ENCODE results near the gene SHANK3. TPM values are rescaled to one million over a fixed set of nuclear protein-coding genes. Genes with fewer than 3 reads are reported as not detected.

Gene SHANK3
- total and polyA plus RNA-seq, 3 donors from 2014 or later = 6.3 to 16.0 (median 11.4) TPM

GRCh38 chr22:50714150-50714549 is 41.5 kb downstream of the SHANK3 start:
- intact Hi-C loops (cut with DNase I; ENCODE audit: low total_unique reads) = no loop called here
- DNase-seq = no peak
- H3K4me1 ChIP-seq = peaks cover 10% of the 10 kb centered on the region
- no peaks in the 10 kb centered on the region for H3K27me3 ChIP-seq
- no peaks in the 10 kb centered on the region for H3K9me3 ChIP-seq
- no peak overlapping the region for H3K27ac ChIP-seq
- H3K36me3 ChIP-seq (ENCODE audit: low read depth, missing control alignments) = no peaks in the 10 kb centered on the region
- no peak overlapping the region for H3K4me3 ChIP-seq
- TF ChIP-seq CTCF (IDR thresholded peaks at IDR 0.05) = no peak
- TF ChIP-seq POLR2A (IDR thresholded peaks at IDR 0.05) = no peak
- 96 to 98% methylated on average over 5 to 7 of the region's 7 CpGs for WGBS, 2 donors

DNA sequence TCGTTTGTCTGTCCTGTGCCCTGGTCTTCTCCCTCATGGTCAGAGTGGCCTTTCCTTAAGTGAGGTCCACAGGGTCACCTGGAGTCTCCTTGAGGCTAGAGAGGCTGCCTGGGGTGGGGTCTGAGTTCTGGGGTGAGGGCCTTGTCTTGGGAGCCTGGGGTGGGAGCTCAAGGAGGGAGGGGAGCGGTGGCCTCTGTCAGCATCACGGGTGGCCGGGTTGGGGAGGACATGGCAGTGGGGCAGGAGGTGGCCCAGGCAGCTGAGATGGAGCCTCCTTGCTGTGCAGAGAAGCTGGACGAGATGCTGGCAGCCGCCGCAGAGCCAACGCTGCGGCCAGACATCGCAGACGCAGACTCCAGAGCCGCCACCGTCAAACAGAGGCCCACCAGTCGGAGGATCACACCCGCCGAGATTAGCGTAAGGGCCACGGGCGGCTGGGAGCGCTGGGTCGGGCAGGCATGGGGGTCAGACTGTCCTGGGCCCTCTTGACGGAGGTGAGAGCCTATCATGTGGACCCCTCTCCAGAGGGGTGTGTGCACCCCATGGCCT is 42.1 kb downstream of the SHANK3 start:
- WGBS, 2 donors = 96 to 97% methylated on average over 22 of the region's 22 CpGs

DNA sequence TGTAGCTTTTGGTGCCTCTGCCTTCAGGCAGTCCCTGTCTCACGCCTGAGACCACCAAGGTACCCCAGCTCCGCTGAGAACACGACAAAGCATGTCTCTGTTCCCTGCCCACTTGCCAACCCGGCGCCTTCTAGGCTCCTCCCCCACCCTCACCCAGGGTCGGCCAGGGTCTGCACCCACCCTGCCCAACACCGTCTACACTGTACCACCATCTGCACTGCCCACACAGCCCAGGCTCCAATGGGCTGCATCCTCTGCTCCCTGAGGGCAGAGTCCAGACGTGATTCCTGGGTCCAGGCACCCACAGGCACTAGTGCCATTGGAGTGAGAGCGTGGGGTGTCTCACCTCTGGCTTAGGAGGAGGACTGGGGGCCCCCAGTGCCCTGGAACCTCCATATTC is 42.6 kb downstream of the SHANK3 start:
- H3K4me1 ChIP-seq = peaks cover 10% of the 10 kb centered on the region
- no peak for DNase-seq
- intact Hi-C loops (cut with DNase I; ENCODE audit: low total_unique reads) = no loop called here
- H3K4me3 ChIP-seq = no peak overlapping the region
- no peaks in the 10 kb centered on the region for H3K9me3 ChIP-seq
- 88 to 91% methylated on average over 8 to 9 of the region's 9 CpGs for WGBS, 2 donors
- H3K27me3 ChIP-seq = no peaks in the 10 kb centered on the region
- no peak for TF ChIP-seq CTCF (IDR thresholded peaks at IDR 0.05)
- TF ChIP-seq POLR2A (IDR thresholded peaks at IDR 0.05) = no peak
- H3K27ac ChIP-seq = no peak overlapping the region
- no peaks in the 10 kb centered on the region for H3K36me3 ChIP-seq (ENCODE audit: low read depth, missing control alignments)

More for the DNA sequence above, 42.1 kb downstream of the SHANK3 start:
- Histone ChIP-seq H3K4me1 (peaks cover 10% of the 10 kb centered on the region), H3K27ac (no peak overlapping the region), H3K4me3 (no peak overlapping the region), H3K36me3 (ENCODE audit: low read depth, missing control alignments) (no peaks in the 10 kb centered on the region), H3K9me3 (no peaks in the 10 kb centered on the region), H3K27me3 (no peaks in the 10 kb centered on the region)
- no peak for TF ChIP-seq POLR2A (IDR thresholded peaks at IDR 0.05)
- no peak for TF ChIP-seq CTCF (IDR thresholded peaks at IDR 0.05)
- intact Hi-C loops (cut with DNase I; ENCODE audit: low total_unique reads) = no loop called here
- DNase-seq = no peak

GRCh38 chr22:50715776-50716175 is 43.2 kb downstream of the SHANK3 start:
- TF ChIP-seq CTCF (IDR thresholded peaks at IDR 0.05) = no peak
- intact Hi-C loops (cut with DNase I; ENCODE audit: low total_unique reads) = no loop called here
- Histone ChIP-seq H3K9me3 (no peaks in the 10 kb centered on the region), H3K4me1 (peaks cover 10% of the 10 kb centered on the region), H3K27me3 (no peaks in the 10 kb centered on the region), H3K4me3 (no peak overlapping the region), H3K36me3 (ENCODE audit: low read depth, missing control alignments) (no peaks in the 10 kb centered on the region), H3K27ac (no peak overlapping the region)
- DNase-seq = no peak
- 86 to 95% methylated on average over 5 to 7 of the region's 7 CpGs for WGBS, 2 donors

DNA sequence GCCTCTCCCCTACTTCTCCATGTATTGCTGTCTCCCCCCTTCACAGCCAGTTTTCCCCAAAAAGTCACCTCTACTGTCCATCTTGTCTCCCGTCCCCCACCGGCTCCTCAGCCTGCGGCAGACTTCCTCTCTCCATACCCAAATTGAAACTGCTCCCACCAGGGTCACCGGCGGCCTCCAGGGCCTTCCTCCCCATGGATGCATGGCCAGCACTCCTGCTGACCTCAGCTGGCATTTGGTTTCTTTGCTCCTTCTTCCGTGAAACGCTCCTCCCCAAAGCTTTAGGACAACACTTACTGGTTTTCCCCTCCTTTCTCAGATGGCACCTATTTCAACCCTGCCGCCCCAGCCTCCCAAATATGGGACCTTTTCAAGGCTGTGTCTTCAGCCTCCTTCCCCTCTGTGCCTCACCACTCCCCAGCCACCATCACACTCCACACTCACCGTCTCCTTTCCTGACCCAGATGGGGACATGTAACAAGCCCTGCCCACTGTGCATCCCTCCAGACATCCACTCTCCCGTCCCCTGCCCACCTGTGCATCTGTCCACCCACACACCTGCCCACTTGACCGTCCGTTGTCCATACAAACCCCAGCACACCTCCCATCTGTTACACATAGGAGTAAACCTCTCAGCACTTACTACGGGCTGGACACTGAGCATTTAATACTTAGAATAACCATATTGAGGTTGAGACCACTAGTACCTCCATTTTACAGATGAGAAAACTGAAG is 43.8 kb downstream of the SHANK3 start:
- H3K36me3 ChIP-seq (ENCODE audit: low read depth, missing control alignments) = no peaks in the 10 kb centered on the region
- no peaks in the 10 kb centered on the region for H3K27me3 ChIP-seq
- DNase-seq = no peak
- intact Hi-C loops (cut with DNase I; ENCODE audit: low total_unique reads) = no loop called here
- H3K27ac ChIP-seq = no peak overlapping the region
- no peaks in the 10 kb centered on the region for H3K9me3 ChIP-seq
- WGBS, 2 donors = 91 to 96% methylated on average over 13 of the region's 13 CpGs
- H3K4me1 ChIP-seq = peaks cover 10% of the 10 kb centered on the region
- no peak overlapping the region for H3K4me3 ChIP-seq
- TF ChIP-seq CTCF (IDR thresholded peaks at IDR 0.05) (no peak), POLR2A (IDR thresholded peaks at IDR 0.05) (no peak)
